Activated CD8-positive, alpha-beta memory T cell treated with anti-CD3 and anti-CD28 coated beads for 1 hour (primary cell): ENCODE results near the gene MOBP.

ENCODE experiments used
- DNase-seq, 2 donors: peaks; one replicate each; pipeline ENCODE4 v3.0.0-alpha.2; 2020; ENCODE audit warnings: low read depth in 1 of 2; ENCODE audit errors: extremely low read depth in 1 of 2

The MOBP gene

GRCh38 chr3:39532777-39533176 is 65.3 kb downstream of the MOBP start:
- DNase-seq = no peak

GRCh38 chr3:39533226-39533625 is 65.7 kb downstream of the MOBP start:
- DNase-seq = no peak

GRCh38 chr3:39540162-39540921 is 72.9 kb downstream of the MOBP start:
- no peak for DNase-seq

GRCh38 chr3:39541442-39541841 is 74.0 kb downstream of the MOBP start:
- no peak for DNase-seq

- no peak for DNase-seq
These were observed 74.4 kb downstream of the MOBP start for GRCh38 chr3:39541917-39542329.

- DNase-seq = no peak
These were observed 75.1 kb downstream of the MOBP start for GRCh38 chr3:39542588-39542988.

- no peak for DNase-seq
These were observed 80.8 kb downstream of the MOBP start for GRCh38 chr3:39548282-39548681.

- DNase-seq = no peak
These were observed 83.0 kb downstream of the MOBP start for GRCh38 chr3:39550354-39551051.
